ENCODE results near the gene WWOX.

Gene WWOX

GRCh38 chr16:78377312-78377711, 277.9 kb downstream of the WWOX start:
- no peak for TF ChIP-seq CTCF (IDR thresholded peaks at IDR 0.05; ENCODE audit: control insufficient read depth, insufficient read depth, low read depth, low read length, missing control alignments)
- H3K4me3 ChIP-seq (ENCODE audit: control insufficient read depth, low read depth, low read length) = no peak overlapping the region
- no peak for DNase-seq (ENCODE audit: low read depth)

- no peak for TF ChIP-seq CTCF (IDR thresholded peaks at IDR 0.05; ENCODE audit: control insufficient read depth, insufficient read depth, low read depth, low read length, missing control alignments)
- no peak for DNase-seq (ENCODE audit: low read depth)
- H3K4me3 ChIP-seq (ENCODE audit: control insufficient read depth, low read depth, low read length) = no peak overlapping the region
Measured at GRCh38 chr16:78381060-78381459, 281.6 kb downstream of the WWOX start.

- no peak for TF ChIP-seq CTCF (IDR thresholded peaks at IDR 0.05; ENCODE audit: control insufficient read depth, insufficient read depth, low read depth, low read length, missing control alignments)
- H3K4me3 ChIP-seq (ENCODE audit: control insufficient read depth, low read depth, low read length) = no peak overlapping the region
- no peak for DNase-seq (ENCODE audit: low read depth)
Measured at GRCh38 chr16:78383118-78383517, 283.7 kb downstream of the WWOX start.

- DNase-seq (ENCODE audit: low read depth) = no peak
- TF ChIP-seq CTCF (IDR thresholded peaks at IDR 0.05; ENCODE audit: control insufficient read depth, insufficient read depth, low read depth, low read length, missing control alignments) = no peak
- H3K4me3 ChIP-seq (ENCODE audit: control insufficient read depth, low read depth, low read length) = no peak overlapping the region
Measured at GRCh38 chr16:78385086-78385805, 285.8 kb downstream of the WWOX start.

- no peak overlapping the region for H3K4me3 ChIP-seq (ENCODE audit: control insufficient read depth, low read depth, low read length)
- TF ChIP-seq CTCF (IDR thresholded peaks at IDR 0.05; ENCODE audit: control insufficient read depth, insufficient read depth, low read depth, low read length, missing control alignments) = no peak
- DNase-seq (ENCODE audit: low read depth) = no peak
Measured at GRCh38 chr16:78386557-78387324, 287.3 kb downstream of the WWOX start.

GRCh38 chr16:78389009-78389498, 289.6 kb downstream of the WWOX start:
- H3K4me3 ChIP-seq (ENCODE audit: control insufficient read depth, low read depth, low read length) = no peak overlapping the region
- no peak for DNase-seq (ENCODE audit: low read depth)
- TF ChIP-seq CTCF (IDR thresholded peaks at IDR 0.05; ENCODE audit: control insufficient read depth, insufficient read depth, low read depth, low read length, missing control alignments) = no peak
